ENCODE measurements around the gene S100A5.
A peak's percentile ranks its signal among the peaks of the same experiment; 100 is the strongest.

S100A5 gene

DNA sequence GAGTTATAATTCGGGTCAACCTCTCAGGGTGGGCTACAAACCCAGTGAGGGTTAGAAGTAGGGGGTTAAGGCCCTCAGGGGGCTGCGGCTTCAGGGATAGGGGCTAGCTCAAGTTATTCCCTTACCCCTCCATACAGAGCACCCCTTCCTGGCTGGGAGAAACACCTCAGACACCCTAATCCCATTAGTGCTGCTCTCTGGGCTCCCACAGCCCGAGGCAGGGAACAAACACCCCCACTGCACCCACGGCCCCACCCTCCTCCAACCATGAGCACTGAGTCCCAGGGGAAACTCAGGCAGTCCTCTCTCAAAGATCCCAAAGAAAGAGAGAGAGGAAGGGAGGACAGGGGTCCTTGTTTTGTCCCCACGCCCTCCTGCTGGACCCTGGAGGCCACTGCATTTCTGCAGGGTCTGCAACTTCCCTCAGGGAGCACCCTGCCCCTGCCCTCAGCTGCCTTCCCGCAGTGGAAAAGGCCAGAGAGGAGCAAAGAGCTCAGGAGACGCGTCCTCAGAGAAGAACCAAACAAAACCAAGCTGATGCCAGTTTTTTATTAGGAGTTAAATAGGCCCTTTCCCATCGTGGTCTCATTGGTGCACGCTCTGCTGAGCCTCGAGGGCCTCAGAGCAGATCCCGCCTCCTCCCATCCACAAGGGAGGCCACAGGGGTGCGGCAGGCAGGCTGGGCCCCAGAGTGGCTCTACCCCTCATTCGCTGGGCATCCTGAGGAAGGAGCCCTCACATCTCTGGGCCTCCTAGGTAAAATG lies 6.2 kb upstream of the S100A5 start:
- DNase-seq = no peak

- DNase-seq = no peak
Measured at GRCh38 chr1:153546371-153546770, 5.6 kb upstream of the S100A5 start.

DNA sequence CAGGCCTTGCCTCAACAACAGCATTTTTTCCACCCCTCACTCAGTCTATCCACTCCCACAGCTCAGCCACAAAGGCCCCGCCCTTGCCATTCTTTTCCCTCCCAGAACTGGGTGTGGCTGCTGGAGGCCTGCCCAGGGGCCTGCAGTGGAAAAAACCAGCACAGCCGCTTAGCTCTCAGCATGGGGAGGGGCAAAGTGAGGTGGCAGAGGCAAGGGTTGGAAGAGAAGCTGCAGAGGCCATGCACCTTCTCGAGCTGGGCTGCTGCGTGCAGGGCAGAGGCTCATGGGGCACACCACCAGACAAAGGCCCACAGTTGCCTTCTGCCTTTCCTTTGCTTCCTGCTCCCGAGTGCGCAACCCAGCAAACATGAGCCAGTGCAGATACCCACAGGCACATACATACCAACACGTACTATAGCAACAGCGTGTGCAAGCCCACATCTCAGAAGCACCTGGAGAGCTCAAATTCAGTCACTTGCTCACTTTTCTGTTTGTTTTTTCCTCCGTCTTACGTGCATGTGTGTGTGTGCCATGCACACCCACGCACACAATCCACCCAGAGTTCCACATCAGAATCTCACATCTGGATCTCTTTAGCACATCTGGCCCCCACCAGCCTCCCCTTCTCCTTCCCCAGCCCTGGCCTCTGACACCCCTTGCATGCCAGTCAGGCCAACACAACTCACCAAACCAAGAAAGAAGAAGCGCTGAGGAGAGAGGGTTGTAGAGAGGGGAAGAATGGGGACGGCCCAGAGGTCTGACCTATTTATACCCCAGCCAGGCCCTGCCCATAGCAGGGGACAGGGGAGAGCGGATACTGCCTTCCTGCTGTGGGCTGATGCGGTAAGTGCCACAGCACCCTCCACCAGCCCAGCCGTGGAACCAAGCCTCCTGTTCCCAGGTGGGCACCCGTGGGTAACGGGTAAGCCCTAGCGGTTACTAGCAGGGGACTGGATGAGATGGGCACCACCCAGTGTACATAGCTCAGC lies 4.6 kb upstream of the S100A5 start, which contains the start of gene S100A4:
TSS of gene S100A4 (minus strand) at position 740 of the 989 bp plus-strand sequence. CDS start 1,012 bp downstream, outside the sequence.
- DNase-seq = peak; percentile 96

DNA sequence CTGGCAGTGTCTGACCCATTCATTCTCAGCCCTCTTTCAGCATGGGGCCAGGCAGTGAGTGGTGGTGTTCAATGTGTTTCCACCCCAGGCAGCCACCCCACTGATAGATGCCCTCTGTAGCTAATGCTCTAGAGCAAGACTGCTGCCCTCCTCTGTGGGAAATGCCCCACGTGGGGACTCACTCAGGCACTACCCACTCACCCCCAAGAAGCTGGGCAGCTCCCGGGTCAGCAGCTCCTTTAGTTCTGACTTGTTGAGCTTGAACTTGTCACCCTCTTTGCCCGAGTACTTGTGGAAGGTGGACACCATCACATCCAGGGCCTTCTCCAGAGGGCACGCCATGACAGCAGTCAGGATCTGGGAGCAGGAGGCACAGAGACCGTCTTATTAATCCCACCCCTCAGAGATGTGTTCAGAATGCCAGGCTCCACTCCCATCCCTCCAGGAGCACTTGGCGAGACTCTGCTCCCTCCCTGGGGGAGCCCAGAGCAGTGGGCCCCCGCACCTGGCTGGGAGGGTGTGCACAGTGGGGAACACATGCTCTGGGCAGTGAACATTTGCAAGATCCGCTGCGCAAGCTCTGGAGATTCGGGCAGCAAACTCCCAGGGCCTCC lies 3.8 kb upstream of the S100A5 start:
- no peak for DNase-seq

GRCh38 chr1:153543736-153544135 lies 3.0 kb upstream of the S100A5 start:
- no peak for DNase-seq

GRCh38 chr1:153542956-153543711 lies 2.4 kb upstream of the S100A5 start:
- DNase-seq = no peak

- no peak for DNase-seq
Measured at GRCh38 chr1:153541641-153542590, 1.2 kb upstream of the S100A5 start.

DNA sequence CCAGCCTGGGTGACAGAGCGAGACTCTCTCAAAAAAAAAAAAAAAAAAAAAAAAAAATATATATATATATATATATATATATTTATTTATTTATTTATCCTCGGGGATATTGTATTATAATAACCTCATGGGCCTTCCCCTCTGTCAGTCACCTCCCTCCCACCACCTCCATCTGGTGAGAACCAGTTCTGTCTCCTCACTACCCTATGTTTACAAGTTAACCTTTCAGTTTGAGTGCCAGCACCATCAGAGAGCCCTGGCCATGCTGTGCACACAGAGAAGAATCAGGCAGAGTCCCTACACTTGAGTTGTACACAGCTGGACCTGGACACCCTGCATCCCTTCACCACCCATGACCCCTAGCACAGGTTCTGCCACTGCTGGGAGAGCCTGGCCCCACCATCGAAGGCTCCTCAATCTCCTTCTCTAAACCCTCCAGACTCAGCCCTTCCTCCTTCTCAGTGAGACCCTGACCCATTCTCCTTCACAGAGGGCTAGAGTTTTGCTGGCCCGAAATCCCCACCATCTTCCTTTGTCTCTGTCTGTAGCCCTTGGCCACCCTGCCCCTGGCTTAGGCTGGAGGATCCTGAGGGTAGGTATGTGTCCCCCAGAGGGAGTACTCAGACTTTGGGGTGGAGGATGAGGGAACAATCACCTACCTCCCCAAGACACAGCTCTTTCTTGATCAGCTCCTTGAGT lies 1.2 kb downstream of the S100A5 start:
- DNase-seq = no peak

DNA sequence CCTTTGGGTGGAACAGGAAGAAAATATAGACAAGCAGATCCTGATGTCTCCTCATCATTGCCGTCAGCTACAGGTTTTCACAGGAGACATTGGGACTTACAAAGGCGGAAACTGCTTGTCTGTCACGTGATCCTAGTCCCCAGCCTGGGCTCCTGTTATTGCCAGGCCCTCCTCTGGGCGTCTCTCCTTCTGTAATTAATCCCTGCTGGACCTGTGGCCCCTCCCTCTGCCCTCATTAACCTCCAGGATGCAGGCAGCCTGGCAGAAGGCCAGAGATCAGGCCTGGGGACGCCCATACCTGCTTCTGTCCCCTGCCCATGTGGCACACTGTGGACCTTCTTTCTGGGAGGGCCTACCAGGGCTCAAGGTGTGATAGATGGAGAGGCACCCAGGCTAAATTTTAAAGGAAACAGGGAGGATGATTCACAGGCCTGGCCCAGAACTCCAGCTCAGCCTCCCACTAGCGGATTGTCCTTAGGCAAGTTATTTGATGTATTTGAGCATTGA lies 2.4 kb downstream of the S100A5 start:
- peak; percentile 19 for DNase-seq

DNA sequence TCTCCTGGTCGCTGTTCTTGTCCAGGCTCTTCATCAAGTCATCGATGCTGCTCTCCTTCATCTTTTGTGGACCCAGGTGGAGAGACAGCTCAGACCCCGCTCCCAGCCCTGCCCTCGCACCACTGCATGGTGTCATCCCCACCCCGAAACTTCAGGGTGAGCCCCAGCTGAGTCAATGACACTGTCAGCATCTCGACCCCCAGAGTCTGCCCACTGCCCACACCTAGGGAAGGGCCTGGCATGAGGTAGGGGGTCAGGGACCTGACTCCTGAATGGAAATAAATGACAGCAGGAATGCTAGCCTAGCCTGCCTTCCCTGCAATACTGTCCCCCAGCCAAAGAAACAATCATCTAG lies 3.4 kb downstream of the S100A5 start:
- no peak for DNase-seq

GRCh38 chr1:153536671-153537375 lies 3.9 kb downstream of the S100A5 start:
- DNase-seq = no peak

GRCh38 chr1:153536012-153536670 lies 4.6 kb downstream of the S100A5 start:
- no peak for DNase-seq

DNA sequence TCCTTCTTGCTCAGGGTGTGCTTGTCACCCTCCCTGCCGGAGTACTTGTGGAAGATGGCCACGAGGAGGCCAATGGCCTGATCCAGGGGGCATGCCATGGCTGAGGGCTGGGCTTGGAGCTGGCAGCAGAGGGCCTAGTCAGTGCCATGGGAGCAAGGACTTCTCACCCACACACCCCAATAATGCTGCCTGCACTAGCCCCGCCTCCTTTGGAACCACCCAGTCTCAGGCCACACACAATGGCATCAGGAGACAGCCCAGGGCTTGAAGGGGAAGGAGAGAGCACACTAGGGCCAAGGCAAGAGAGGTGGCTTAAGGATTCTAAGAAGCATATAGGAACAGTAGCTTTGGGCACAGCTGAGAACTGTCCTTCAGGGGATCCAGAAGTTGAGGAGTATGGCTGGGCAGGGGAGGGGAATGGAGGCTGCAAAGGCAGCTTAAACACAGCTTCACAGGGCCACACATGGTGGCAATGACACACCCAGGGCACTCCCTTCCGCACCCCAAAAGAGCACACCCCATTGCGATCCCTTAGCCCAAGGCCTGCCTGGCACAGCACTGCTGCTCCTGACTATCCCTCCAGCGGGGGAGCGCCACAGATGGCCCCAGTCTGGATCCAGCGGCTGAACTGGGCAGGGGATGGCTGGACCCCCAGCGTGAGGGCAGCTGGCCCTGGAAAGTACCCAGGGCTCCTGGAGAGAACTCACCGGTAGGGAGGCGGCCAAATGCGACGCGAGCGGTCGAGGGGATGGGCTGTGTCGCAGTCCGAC lies 5.3 kb downstream of the S100A5 start, which contains the start of gene S100A6:
TSS of gene S100A6 (minus strand) at position 750 of the 770 bp plus-strand sequence. CDS start at position 98, 652 bp downstream.
- no peak for DNase-seq

DNA sequence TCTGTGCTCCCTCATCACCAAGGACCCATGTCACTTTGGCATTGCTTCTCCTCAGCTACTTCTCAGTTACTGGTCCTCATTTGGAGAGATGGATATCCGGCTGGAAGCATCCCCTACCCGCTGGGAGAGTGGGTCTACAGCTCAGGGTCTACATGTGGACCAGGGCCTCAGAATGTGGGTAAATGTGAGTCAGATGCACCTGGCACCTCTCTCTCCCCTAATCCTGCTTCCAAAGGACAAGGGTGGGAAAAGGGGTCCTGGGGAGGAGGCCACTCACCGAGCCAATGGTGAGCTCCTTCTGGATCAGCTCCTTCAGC lies 5.9 kb downstream of the S100A5 start:
- no peak for DNase-seq

DNA sequence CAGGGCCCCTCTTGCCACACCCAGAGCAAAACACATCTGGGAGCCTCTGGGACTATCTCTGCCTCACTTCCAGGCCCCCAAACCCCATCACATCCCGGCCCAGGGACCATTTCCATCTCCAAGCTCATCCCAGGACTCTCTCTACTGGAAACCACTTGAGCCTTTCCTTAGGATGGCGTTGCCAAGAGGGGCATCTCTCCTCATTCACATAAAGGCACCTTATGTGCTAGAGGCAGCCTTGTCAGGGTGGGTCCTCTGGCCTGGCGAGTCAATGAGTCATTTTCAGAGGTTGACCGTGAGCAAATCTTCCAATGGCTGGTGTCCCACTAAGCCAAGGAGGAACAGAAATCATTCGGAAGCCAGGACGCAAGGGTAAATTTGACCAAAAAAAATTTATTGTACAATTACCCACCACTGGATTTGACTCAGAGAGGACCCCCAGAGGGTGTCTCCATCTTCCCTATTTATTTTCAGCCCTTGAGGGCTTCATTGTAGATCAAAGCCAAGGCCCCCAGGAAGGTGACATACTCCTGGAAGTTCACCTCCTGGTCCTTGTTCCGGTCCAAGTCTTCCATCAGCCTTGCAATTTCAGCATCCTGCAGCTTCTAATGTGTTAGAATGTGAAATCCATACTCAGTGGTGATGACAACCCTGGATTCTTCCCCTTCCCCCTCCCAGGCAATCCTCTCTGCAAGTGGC lies 6.4 kb downstream of the S100A5 start:
- DNase-seq = no peak

GRCh38 chr1:153533689-153534201 lies 7.0 kb downstream of the S100A5 start:
- DNase-seq = peak; percentile 38

DNA sequence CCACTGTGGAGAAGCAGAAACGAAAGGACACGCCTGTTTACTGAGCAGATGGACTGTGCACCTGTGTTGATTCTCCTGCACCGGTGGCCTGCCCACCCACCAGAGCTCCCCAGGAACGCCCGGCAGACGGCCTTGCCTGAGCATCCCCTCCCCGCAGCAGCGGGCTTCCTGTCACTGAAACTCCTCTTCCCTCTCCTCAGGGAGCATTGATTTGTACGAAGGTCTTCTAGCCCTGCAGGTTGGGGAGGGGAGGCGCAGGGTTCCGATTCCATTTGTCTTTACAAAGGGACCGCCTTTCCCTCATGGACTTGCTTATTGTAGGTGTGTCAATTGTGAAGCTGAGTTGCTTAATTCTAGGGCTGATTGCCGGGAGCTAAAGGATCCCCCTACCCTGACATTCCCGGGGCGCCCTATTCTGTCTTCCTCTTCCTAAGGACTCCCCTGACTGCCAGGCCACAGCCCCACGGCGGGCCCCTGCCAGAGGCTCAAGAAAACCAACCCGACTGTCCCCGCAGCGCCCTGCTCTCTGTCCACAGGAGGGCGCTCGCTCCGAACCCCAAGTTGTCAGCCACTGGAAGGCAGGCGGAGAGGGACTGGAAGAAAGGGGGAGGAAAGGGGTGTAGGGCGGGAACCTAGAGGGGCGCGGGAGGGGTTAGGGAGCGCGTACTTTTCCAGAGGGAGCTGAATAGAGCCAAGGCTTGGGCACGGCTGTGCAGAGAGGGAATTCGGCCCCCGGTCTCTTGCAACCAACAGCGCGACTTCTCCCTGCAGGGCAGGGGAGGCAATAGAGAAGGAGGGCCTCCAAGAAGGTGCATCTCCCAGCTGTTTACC lies 7.8 kb downstream of the S100A5 start:
- peak; percentile 84 for DNase-seq

Data from NCI-H2171 (cell line).